B cell (primary cell): Measurements from ENCODE around the gene SFXN2. TPM values are rescaled to one million over a fixed set of nuclear protein-coding genes. Genes with fewer than 3 reads are reported as not detected.

Experiments
- ATAC-seq: fragments of 200-7000 bp; cut with Tn5 transposase; one replicate; pipeline ENCODE4 v1.10.0; 2021; ENCODE audit warnings: low read depth, mild to moderate bottlenecking, moderate number of reproducible peaks, moderate library complexity
- CTCF ChIA-PET: fragments of 350-600 bp; sonication (Branson Sonifier 250); formaldehyde crosslinking; loops from one replicate; lab custom pipeline; 2021; ENCODE audit warnings: antibody characterized with exemption, inconsistent platforms; lab: Charles Lee
- POLR2A ChIA-PET: fragments of 350-600 bp; sonication (Branson Sonifier 250); formaldehyde crosslinking; loops from one replicate; lab custom pipeline; 2021; ENCODE audit warnings: antibody characterized with exemption; lab: Charles Lee
- DNase-seq: peaks from one replicate; pipeline ENCODE4 v3.0.0; 2013
- H2AFZ ChIP-seq: 2 replicates; pipeline ENCODE4 v1.6.1; 2012; ENCODE audit warnings: mild to moderate bottlenecking, low read depth, low read length; ENCODE audit not compliant: insufficient read depth, poor library complexity, severe bottlenecking
- H3K27ac ChIP-seq, 2 donors: 1 replicate in 1 of 2; 2 replicates in 1 of 2; pipeline ENCODE4 v1.5.1; 2012 to 2013; ENCODE audit warnings: low read length in 2 of 2, mild to moderate bottlenecking in 2 of 2, moderate library complexity in 1 of 2
- H3K27me3 ChIP-seq, 4 experiments: fragments of 200-600 bp in 1 of 4; sonication (generic) in 1 of 4; replicated peaks in 1 of 4; 1 replicate in 2 of 4; 2 replicates in 2 of 4; pipeline versions ENCODE4 v1.6.1 to v1.7.0; 2013 to 2016; ENCODE audit warnings: low read length in 3 of 4, mild to moderate bottlenecking in 2 of 4, mixed read lengths in 1 of 4, moderate library complexity in 1 of 4; ENCODE audit not compliant: insufficient read depth in 4 of 4, control insufficient read depth in 3 of 4; ENCODE audit errors: control extremely low read depth in 1 of 4
- H3K36me3 ChIP-seq, 2 experiments: replicated peaks in 1 of 2; 1 replicate in 1 of 2; 2 replicates in 1 of 2; pipeline versions ENCODE4 v1.6.1 to v1.7.1; 2013; ENCODE audit warnings: low read length in 1 of 2; ENCODE audit not compliant: insufficient read depth in 2 of 2, control insufficient read depth in 1 of 2; ENCODE audit errors: control extremely low read depth in 1 of 2, extremely low read depth in 1 of 2
- H3K4me1 ChIP-seq, 2 donors: fragments of 200-600 bp in 1 of 2; sonication (generic) in 1 of 2; 1 replicate in 1 of 2; 2 replicates in 1 of 2; pipeline versions ENCODE4 v1.5.1 to v1.6.1; 2013 to 2017; ENCODE audit warnings: low read length in 2 of 2; ENCODE audit not compliant: control insufficient read depth in 2 of 2, insufficient read depth in 2 of 2
- H3K4me2 ChIP-seq: replicated peaks from 2 replicates; pipeline ENCODE3; 2012; ENCODE audit warnings: mild to moderate bottlenecking, low read depth, low read length; ENCODE audit not compliant: poor library complexity, severe bottlenecking
- H3K4me3 ChIP-seq, 5 experiments: fragments of 200-600 bp in 1 of 5; sonication (generic) in 1 of 5; 1 replicate in 3 of 5; 2 replicates in 2 of 5; pipeline versions ENCODE4 v1.5.1 to v1.7.0; 2011 to 2016; ENCODE audit warnings: low read length in 4 of 5, mild to moderate bottlenecking in 4 of 5, low read depth in 2 of 5, control low read depth in 1 of 5, moderate library complexity in 1 of 5; ENCODE audit not compliant: insufficient read depth in 1 of 5; ENCODE audit errors: control extremely low read depth in 1 of 5, extremely low read depth in 1 of 5
- H3K79me2 ChIP-seq: fragments of 200-600 bp; sonication (generic); one replicate; pipeline ENCODE4 v1.6.0; 2016; ENCODE audit warnings: low read length; ENCODE audit not compliant: control insufficient read depth, insufficient read depth
- H3K9ac ChIP-seq: fragments of 200-600 bp; sonication (generic); 2 replicates; pipeline ENCODE4 v1.6.1; 2017; ENCODE audit warnings: mild to moderate bottlenecking, low read length, moderate library complexity
- H3K9me3 ChIP-seq, 3 donors: one replicate each; pipeline versions ENCODE4 v1.6.1 to v1.7.1; 2013; ENCODE audit warnings: low read length in 2 of 3; ENCODE audit not compliant: control insufficient read depth in 2 of 3, insufficient read depth in 1 of 3; ENCODE audit errors: control extremely low read depth in 1 of 3
- H4K20me1 ChIP-seq: 2 replicates; pipeline ENCODE4 v1.6.0; 2012; ENCODE audit warnings: mild to moderate bottlenecking, low read length; ENCODE audit not compliant: insufficient read depth, control insufficient read depth, poor library complexity, severe bottlenecking
- H3K27ac Mint-ChIP-seq: one replicate; pipeline ENCODE4 v1.8.0; 2021; ENCODE audit warnings: mixed read lengths
- H3K27me3 Mint-ChIP-seq: one replicate; pipeline ENCODE4 v1.8.0; 2021; ENCODE audit warnings: mixed read lengths
- H3K4me1 Mint-ChIP-seq: one replicate; pipeline ENCODE4 v1.8.0; 2021; ENCODE audit warnings: mixed read lengths
- H3K4me3 Mint-ChIP-seq: one replicate; pipeline ENCODE4 v1.8.0; 2021; ENCODE audit warnings: mixed read lengths
- H3K9me3 Mint-ChIP-seq: one replicate; pipeline ENCODE4 v1.8.0; 2022; ENCODE audit warnings: mixed read lengths; ENCODE audit not compliant: insufficient read depth
- CTCF ChIP-seq: fragments of 200-600 bp; IDR thresholded peaks from one replicate; pipeline ENCODE4 v1.8.0; 2022; ENCODE audit warnings: antibody characterized with exemption, mild to moderate bottlenecking
- EZH2 ChIP-seq: IDR thresholded peaks from 2 replicates; pipeline ENCODE4 v1.6.1; 2012; ENCODE audit warnings: borderline replicate concordance, low read depth, mild to moderate bottlenecking, moderate library complexity, low read length; ENCODE audit not compliant: insufficient read depth, poor library complexity, severe bottlenecking
- WGBS: methylation state at CpG from one replicate; pipeline ENCODE4 v1.1.5; 2013; ENCODE audit warnings: missing lambda C conversion rate; ENCODE audit not compliant: insufficient coverage; 5-methylcytosine and 5-hydroxymethylcytosine counted together
- intact Hi-C: fragments of 100-400 bp; cut with micrococcal nuclease; formaldehyde crosslinking; loops from one replicate; pipeline ENCODE4 v1.10.0; 2022
- polyA plus RNA-seq: library from polyadenylated mRNA; depleted of rRNA; stranded (reverse); fragments of >200 nt; gene quantifications from 2 replicates; pipeline ENCODE4 v1.2.3, GENCODE V29; 2012
- total RNA-seq, 2 donors: library from RNA; stranded (reverse); fragments of 120-200 nt in 1 of 2; gene quantifications; 1 replicate in 1 of 2; 2 replicates in 1 of 2; pipeline versions ENCODE4 v1.2.3 to v1.2.4, GENCODE V29; 2013 to 2022

Gene SFXN2
- total and polyA plus RNA-seq, 2 donors (not counting 1 experiment from before 2014, with no cell fraction given), result 8.1 to 23.5 TPM

- ATAC-seq (no peak), DNase-seq (no peak)
- Mint-ChIP-seq H3K27me3 (no peaks in the 10 kb centered on the region), H3K4me3 (no peak overlapping the region), H3K9me3 (no peaks in the 10 kb centered on the region), H3K27ac (no peak overlapping the region), H3K4me1 (no peaks in the 10 kb centered on the region)
- H2AFZ ChIP-seq, result no peak overlapping the region
- H3K4me2 ChIP-seq, result no peak overlapping the region
- no peak overlapping the region for H3K9ac ChIP-seq
- H3K36me3 ChIP-seq, result peaks cover 0 to 4% of the 10 kb centered on the region in 2 experiments
- H3K4me3 ChIP-seq, result no peak overlapping the region
- no CpG with 5 or more reads among the region's 2 CpGs for WGBS
- peaks cover 11% of the 10 kb centered on the region for H3K79me2 ChIP-seq
- intact Hi-C loops, result no loop called here
- CTCF ChIA-PET, result interaction anchor here (0.6 to 1.9 kb wide), 2 partner anchors 11 to 39 kb away, joined by 3 to 7 read pairs; partner anchors contain the start of gene ARL3
- POLR2A ChIA-PET, result no interaction called here
- TF ChIP-seq CTCF, result no peak
- H3K4me1 ChIP-seq, result peaks cover 0 to 7% of the 10 kb centered on the region in 2 donors
- H3K27ac ChIP-seq, result no peak overlapping the region
- no peaks in the 10 kb centered on the region for H3K27me3 ChIP-seq
- H4K20me1 ChIP-seq, result no peaks in the 10 kb centered on the region
- H3K9me3 ChIP-seq, result no peaks in the 10 kb centered on the region
Observed at GRCh38 chr10:102702742-102703141, 11.7 kb upstream of the SFXN2 start.

- no peaks in the 10 kb centered on the region for H3K9me3 Mint-ChIP-seq
- WGBS, result 100% methylated on average over 3 of the region's 6 CpGs
- ATAC-seq, result no peak
- TF ChIP-seq CTCF, result no peak
- TF ChIP-seq EZH2, result no peak
- H3K27me3 ChIP-seq, result no peaks in the 10 kb centered on the region
- no peak overlapping the region for H3K4me3 Mint-ChIP-seq
- H3K9me3 ChIP-seq, result no peaks in the 10 kb centered on the region
- ChIA-PET POLR2A (no interaction called here), CTCF (interaction anchor here (0.9 kb wide), 1 partner anchor 9 kb away, joined by 3 read pairs; the partner anchor contains the start of genes ARL3 and SFXN2)
- H3K4me1 ChIP-seq, result peaks cover 0 to 7% of the 10 kb centered on the region in 2 donors
- no peak overlapping the region for H3K4me2 ChIP-seq
- no peak overlapping the region for H3K9ac ChIP-seq
- no peak overlapping the region for H3K27ac Mint-ChIP-seq
- intact Hi-C loops, result no loop called here
- H3K27me3 Mint-ChIP-seq, result no peaks in the 10 kb centered on the region
- H3K79me2 ChIP-seq, result peaks cover 28% of the 10 kb centered on the region
- no peaks in the 10 kb centered on the region for H3K4me1 Mint-ChIP-seq
- no peak overlapping the region for H3K4me3 ChIP-seq
- DNase-seq, result no peak
- no peaks in the 10 kb centered on the region for H3K36me3 ChIP-seq
- no peak overlapping the region for H3K27ac ChIP-seq
- H2AFZ ChIP-seq, result no peak overlapping the region
- no peaks in the 10 kb centered on the region for H4K20me1 ChIP-seq
Observed at GRCh38 chr10:102704915-102705314, 9.5 kb upstream of the SFXN2 start.
